NT2/D1 (cell line): ENCODE data around the gene CCDC92B.

Experiments
- SUZ12 ChIP-seq: IDR thresholded peaks from 2 replicates; pipeline ENCODE4 v1.6.1; 2011; ENCODE audit not compliant: insufficient read length, insufficient read depth; ENCODE audit errors: extremely low read depth
- YY1 ChIP-seq: IDR thresholded peaks from 2 replicates; pipeline ENCODE4 v1.6.1; 2011; ENCODE audit not compliant: insufficient read length, insufficient read depth
- ZNF274 ChIP-seq: IDR thresholded peaks from 2 replicates; pipeline ENCODE4 v1.6.1; 2011; ENCODE audit warnings: mild to moderate bottlenecking, low read depth, low read length

DNA sequence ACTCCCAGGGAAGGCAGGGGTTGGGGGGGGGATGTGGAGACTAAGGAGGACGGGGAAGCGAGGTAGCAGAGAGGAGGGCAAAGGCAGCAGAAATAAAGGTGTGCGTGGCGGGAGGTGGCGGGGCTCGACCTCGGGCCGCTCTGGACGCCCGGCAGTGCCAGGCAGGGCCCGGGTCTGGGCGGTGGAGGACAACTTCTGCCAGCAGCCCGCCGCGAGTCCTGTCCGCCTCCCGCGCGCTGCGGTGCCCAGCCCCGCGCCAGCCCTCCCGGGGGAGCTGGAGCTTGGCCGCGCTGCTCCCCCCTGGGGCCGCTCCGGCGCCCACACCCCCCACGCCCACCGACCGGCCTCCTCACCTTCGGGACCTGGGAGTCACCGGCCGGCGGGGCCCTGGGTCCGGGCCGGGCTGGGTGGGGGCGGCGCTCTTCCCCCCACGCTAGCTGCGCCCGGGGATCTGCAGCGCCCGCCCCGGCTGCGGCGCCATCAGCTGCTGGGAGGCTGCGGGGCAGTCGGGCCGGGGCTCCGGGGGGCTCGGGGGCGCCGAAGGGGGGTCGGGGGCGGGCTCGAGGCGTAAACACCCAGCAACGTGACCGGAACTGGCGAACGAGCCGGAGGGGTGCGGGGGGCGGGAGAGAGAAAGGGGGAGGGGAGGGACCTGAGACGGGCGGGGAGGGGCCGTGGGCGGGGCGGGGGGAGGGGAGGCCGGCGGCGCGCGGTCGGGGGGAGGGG is at the start of gene CCDC92B:
- TF ChIP-seq ZNF274: no peak
- TF ChIP-seq YY1: no peak
- TF ChIP-seq SUZ12: no peak
